ENCODE measurements around the gene PNCK. TPM values are rescaled to one million over a fixed set of nuclear protein-coding genes. Genes with fewer than 3 reads are reported as not detected.

The PNCK gene
- total and polyA plus RNA-seq, 2 of the 13 experiments (the other 11 are each of a cell fraction or from before 2014, with no cell fraction given): 33.1 TPM; not detected in 1

- TF ChIP-seq ZBTB33 (CRISPR knock-in tag; IDR thresholded peaks at IDR 0.05) (no peak), TRAFD1 (CRISPR knock-in tag; IDR thresholded peaks at IDR 0.05; ENCODE audit: borderline replicate concordance) (no peak), ZNF709 (CRISPR knock-in tag; IDR thresholded peaks at IDR 0.05) (no peak), TFDP2 (CRISPR knock-in tag; IDR thresholded peaks at IDR 0.05) (no peak), ZNF770 (CRISPR knock-in tag; IDR thresholded peaks at IDR 0.05) (peak; percentile 30; the same call in 1 of the 2 replicates), ZC3H4 (CRISPR knock-in tag; IDR thresholded peaks at IDR 0.05; ENCODE audit: borderline replicate concordance) (peak; percentile 71; the same call in 1 of the 2 replicates), NFYC (CRISPR knock-in tag; IDR thresholded peaks at IDR 0.05) (no peak), AKNA (CRISPR knock-in tag; IDR thresholded peaks at IDR 0.05; ENCODE audit: borderline replicate concordance) (no peak), TMF1 (CRISPR knock-in tag; IDR thresholded peaks at IDR 0.05; ENCODE audit: low read depth) (no peak), ZFP91 (CRISPR knock-in tag; IDR thresholded peaks at IDR 0.05; ENCODE audit: borderline replicate concordance) (peak; percentile 88), ZNF670 (CRISPR knock-in tag; IDR thresholded peaks at IDR 0.05; ENCODE audit: borderline replicate concordance) (no peak), HOXA7 (CRISPR knock-in tag; IDR thresholded peaks at IDR 0.05) (no peak), SIN3A (IDR thresholded peaks at IDR 0.05; ENCODE audit: borderline replicate concordance, low read depth, low read length) (no peak), POLR2A (IDR thresholded peaks at IDR 0.05; ENCODE audit: insufficient read depth in 1 of 2, low read depth in 2 of 2, low read length in 2 of 2) (0 out of 4 replicates have a peak, but pooled peaks of 1 of the 2 experiments have one; percentile 27), KLF13 (CRISPR knock-in tag; IDR thresholded peaks at IDR 0.05) (no peak)
Measured at GRCh38 chrX:153622661-153623309, 50.8 kb downstream of the PNCK start (continued).

All from HepG2 (cell line).